ENCODE results near the gene RGS9.
"Not testable (repeated sequence)": the region's sequence is repeated elsewhere in the genome, so short reads cannot be mapped to it uniquely, and the experiment has no call there.

Gene RGS9

DNA sequence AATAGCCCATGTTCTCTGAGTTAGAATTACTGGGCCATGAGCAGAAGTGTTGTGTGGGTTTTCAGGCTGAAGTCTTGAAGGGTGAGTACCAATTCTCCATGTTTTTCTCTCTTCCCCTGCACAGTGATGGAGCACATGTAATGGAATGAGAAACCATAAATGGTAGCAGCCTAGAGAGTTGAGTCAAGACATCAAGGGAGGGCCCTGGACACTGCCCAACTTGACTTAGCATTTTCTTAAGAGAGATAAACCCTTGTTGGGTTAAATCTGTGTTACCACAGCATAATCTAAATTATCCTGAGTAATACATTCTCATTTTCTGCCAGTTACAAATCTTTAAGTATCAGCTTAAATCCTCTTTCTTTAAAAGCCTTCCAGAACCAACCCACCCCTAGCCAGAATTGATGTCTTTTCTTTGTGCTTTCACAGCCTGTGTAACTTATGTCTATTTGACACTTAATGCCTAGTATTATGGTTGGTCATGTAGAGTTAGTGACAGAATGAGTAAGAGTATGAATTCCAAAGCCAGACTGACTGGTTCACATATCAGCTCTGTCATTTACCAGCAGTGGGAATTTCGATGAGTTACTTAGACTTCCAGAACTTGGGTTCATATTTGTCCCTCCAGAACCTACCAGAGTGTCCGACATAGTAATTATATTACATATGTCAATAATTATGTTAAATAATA lies 27.0 kb upstream of the RGS9 start:
- DNase-seq (ENCODE audit: extremely low read depth in 1 of 2, low read depth in 1 of 2) = no peak

DNA sequence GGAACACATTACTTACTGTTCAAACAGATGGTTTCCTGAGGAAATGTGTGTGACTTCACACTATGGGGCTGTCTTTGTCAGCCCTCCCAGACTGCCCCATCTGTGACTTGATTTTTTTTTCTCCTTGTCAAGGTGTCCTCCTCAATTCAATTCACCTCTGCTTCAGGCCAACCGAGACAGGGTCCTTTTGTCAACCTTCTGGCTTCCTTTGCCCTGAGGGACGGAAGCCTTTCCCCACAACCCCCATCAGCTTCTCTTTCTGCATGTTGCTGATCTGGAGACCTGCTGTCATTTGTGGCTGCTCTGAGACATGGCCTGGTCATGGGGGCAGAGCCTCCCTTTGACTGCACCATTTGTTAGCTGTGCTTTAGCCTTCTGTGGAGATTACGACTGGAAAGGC lies 21.3 kb upstream of the RGS9 start:
- DNase-seq (ENCODE audit: extremely low read depth in 1 of 2, low read depth in 1 of 2) = no peak

DNA sequence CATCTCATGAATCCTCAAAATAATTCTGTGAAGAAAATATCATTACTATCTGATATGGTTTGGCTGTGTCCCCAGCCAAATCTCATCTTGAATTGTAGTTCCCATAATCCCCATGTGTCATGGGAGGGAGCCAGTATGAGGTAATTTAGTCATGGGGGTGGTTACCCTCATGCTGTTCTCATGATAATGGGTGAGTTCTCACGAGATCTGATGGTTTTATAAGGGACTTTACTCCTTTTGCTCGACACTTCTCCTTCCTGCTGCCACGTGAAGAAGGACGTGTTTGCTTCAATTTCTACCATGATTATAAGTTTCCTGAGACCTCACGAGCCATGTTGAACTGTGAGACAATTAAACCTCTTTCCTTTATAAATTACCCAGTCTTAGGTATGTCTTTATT lies 20.7 kb upstream of the RGS9 start:
- DNase-seq (ENCODE audit: extremely low read depth in 1 of 2, low read depth in 1 of 2) = not testable (repeated sequence)

DNA sequence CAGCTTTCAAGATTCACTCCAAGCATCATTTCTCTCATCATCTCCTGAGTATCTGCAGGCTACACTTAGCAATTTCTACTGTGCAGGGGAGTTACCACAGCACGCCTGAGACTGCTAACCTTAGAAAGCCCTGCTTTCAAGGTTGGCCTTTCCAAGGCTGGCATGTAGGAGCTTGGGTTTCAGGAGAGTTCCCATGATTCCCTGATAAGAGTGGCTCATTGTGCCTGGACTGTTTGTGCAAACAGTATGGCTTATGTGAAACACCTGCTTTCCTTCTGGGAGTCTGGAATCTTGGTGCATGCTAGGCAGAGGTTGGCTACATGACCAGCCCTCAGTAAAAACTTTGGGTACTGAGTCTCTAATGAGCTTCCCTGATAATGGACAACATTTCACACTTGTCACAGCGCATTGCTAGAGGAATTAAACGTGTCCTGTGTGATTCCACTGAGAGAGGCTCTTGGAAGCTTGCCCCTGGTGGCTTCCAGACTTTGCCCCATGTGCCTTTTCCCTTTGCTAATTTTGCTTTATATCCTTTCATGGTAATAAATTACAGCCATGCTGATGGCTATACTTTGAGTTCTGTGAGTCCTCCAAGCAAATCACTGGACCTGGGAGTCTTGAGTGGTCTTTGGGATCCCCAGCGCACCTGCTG lies 19.7 kb upstream of the RGS9 start:
- no peak for DNase-seq (ENCODE audit: extremely low read depth in 1 of 2, low read depth in 1 of 2)

DNA sequence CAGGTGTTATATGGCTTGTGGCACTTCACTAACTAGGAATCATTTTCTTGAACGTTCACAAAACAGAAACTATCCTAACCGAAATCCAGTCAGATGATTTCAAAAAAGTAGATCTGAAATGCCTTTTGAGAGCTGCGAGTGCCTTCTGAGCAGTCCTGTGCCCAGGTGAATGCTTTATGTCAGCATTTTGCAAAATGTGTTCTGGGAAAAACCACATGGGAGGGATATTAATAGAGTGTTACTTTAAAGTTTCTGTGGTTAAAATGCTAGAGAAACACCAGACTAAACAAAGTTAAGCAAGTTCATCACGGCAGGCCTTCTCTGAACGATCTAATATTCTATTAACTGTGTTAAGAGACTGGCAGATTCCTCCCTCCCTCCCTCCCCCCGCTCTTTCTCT lies 15.8 kb upstream of the RGS9 start:
- no peak for DNase-seq (ENCODE audit: extremely low read depth in 1 of 2, low read depth in 1 of 2)

DNA sequence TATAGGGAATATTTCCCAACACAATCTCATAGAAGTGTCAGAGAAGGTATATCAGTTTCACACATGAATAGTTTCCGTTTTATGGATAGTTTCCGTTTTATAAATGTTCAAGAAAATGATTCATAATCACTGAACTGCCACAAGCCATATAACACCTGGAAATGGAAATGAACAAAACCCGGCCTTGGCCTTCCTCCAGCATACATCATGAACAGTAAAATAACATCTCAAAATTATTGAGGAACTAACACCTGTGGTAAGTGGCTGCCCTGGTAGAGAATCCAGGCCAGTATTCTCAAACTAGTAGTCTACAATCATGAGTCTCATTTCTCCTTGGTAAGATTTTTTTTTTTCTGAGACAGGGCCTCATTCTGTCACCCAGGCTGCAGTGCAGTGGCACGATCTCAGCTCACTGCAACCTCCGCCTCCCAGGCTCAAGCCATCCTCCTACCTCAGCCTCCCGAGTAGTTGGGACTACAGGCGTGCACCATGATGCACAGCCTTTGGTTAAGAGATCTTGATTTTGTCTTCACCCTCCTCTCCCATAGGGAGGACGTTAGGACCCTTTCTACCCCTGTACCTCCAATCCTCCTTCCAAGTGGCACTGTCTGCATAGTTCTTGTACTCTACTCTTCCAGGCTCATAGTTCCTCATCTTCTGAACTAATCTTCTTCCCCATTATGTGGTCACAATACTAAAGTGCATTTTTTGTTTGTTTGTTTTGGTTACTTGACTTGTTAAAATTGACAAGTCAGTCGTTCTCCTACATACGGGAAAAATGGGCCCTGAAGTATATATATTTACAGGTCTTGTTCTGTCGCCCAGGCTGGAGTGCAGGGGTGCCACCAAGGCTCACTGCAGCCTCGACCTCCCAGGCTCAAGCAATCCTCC lies 15.0 kb upstream of the RGS9 start:
- no peak for DNase-seq (ENCODE audit: extremely low read depth in 1 of 2, low read depth in 1 of 2)

DNA sequence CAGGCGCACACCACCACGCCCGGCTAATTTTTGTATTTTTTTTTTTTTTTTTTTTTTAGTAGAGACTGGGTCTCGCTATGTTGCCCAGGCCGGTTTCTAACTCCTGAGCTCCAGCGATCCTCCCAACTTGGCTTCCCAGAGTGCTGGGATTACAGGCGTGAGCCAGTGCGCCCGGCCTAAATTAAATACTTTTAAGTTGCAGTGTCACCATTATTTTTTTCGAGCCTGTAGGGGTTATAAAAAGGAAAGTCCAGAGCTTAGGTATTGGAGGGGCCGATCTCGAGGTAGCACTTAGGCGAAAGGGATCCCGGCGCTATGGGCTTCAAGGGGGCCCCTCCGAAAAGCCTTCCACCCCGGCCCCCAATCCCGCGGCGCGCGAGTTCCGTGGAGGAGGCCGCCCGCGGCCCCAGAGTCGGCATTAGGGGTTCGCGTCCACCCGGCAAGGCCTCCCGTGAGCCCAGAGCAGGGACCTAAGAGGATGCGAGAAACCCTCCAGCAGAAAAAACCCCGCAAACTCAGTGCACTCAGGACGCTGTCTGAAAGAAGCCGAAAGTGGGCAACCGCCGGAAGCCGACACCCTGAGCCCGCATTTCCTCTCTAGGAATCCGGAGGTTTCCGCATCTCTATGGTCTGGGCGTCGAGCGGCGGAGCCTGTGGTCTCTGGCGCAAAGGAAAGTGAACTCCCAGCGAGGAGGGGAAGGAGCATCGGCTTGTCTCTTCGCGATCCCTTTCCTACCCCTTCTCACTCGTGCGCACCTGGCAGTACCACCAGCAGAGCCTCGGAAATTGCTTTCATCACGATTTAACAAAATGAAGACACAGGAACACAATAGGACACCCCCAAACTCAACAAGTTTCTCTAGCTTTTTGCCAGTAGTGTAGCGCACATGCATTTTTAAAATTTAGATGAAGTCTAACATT lies 14.1 kb upstream of the RGS9 start:
- peak; percentile 57 to 60 for DNase-seq (ENCODE audit: extremely low read depth in 1 of 2, low read depth in 1 of 2)

DNA sequence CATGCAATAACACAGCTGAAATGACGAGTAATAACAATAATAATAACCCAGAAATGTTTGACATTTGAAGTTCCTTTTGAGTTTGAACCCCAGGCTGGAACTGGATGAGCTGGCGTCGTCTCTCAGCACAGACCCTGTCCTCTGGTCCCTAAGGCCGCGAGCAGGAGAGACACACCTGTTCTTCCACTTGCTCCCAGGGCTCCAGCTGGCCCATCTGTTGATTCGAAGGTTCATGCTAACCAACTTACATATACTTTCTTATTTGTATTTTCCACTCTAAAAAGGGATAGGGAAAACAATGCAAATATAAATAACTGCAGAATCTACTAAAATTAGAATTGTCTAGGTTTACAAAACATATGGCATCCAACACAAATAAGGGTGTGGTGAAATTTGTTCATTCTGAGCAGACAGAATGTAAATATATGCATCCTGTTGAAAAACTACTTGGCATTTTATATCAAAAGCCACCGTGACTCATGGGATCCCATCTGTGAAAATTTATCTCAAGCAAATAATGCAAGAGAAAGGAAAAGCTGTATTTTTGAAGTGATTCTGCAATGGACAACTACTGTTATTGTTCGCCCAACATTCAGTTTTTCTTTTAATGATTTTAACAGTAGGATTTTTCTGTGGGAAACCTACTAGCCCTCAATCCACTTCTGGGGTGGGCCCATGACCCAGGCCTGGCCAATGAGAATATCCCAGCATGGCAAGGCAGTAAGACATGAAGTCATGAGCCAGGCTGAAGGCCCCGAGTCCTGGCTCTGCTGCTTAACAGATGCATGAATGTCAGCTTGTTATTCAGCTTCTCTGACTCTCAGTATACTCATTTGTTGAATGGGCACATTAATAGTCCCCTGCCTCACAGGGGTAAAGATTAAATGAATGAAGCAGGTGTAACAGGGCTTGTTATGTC lies 13.2 kb upstream of the RGS9 start:
- DNase-seq (ENCODE audit: extremely low read depth in 1 of 2, low read depth in 1 of 2) = no peak

DNA sequence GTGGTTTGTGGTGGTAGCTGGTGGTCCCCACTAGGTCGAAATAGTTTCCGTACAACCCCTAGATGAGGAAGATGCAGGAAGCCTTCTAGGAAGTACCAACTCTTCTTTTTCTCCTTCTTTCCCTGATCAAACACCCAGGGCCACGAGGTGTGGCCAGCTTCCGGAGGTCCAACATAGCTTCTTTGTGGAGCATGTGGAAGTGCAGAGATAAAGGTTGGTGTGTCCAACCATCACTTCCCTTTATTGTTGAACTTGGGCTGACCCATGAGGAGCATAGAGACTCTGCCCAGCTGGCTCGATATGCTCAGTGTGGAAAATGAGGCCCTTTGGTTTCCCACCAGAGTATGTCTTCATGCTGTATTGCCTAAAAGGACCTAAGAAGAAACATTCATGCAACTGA lies 6.3 kb upstream of the RGS9 start:
- no peak for DNase-seq (ENCODE audit: extremely low read depth in 1 of 2, low read depth in 1 of 2)

DNA sequence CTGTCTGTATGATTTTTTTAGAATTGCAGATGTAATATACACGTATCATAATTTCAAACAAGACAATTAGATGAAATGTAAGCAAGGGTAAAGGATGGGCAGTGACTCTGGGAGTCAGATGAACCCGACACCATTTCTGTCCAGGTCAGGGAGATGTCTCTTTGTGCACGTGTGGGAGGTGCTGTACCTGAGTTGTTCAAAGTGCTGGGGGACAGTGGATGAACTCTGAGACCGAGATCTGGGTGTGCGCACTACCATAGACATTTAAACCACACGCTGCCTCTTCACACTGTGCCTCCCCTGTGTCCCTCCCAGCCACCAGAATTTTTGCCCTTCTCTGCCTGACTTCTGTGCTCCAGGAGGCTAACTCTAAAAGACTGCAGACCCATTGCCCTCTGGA lies 5.9 kb upstream of the RGS9 start:
- DNase-seq (ENCODE audit: extremely low read depth in 1 of 2, low read depth in 1 of 2) = no peak

DNA sequence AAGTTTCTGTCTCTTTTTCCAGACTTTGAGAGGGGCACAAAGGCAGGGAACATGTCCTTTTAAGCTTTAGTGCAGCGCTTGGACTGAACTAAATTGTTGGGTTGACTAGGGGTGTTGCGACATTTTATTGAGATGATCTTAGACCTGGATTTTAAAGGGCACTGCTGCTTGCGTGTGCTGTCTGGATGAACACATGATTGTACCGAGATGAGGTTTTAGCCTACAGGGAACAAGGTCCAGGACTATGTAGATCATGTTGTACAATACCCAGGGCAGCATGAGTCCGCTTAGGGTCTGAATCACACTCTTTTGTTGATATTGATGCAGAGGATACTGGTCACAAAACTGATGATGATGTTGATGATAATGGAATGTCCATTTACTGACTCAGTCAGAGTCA lies 5.2 kb upstream of the RGS9 start:
- no peak for DNase-seq (ENCODE audit: extremely low read depth in 1 of 2, low read depth in 1 of 2)

DNA sequence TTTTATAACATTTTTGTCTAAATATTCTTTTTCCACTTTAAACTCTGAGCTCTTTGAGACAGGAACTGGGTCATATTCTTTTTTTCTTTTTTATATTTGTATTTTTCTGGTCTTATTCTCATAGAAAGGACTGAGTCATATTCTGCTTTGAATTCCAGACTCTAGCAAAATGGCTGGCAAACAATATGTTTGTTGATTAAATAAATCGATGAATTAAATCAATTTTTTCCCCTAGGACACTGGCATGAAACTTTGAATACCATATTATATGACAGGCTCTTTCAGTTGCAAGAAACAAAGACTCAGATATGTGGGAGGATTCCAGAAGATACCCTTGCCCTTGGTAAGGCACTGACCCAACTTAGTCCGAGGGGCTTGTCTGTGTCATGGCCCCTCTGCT lies 3.1 kb upstream of the RGS9 start:
- DNase-seq (ENCODE audit: extremely low read depth in 1 of 2, low read depth in 1 of 2) = no peak

DNA sequence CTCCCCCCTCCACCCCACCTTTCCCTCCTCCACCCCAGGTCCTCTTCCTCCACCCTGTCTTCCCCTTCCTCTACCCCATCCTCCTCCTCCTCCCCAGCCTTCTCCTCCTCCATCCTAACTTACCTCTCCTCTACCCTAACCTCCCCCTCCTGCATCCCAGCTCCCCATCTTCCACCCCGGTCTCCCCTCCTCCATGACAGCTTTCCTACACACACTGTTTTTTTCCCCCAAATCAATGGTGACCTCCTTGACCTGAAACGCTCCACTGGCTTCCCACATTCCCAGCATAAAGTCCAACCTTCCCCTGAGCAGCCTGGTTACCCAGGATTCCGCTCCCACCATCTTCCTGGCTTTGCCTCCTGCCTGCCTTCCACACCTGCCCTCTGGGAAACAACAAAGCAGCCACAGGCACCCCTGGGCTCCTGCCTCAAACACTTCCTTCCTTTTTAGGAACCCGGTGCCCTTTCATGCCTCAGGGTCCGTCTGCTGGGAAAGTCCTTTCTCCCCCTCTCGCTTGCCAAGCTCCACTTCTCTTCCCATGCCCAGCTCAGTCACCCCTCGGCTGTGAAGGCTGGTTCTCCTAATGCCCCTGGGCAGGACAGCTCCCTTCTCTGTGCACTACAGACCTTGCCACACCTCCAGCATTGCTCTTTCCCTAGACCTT lies 2.1 kb downstream of the RGS9 start:
- DNase-seq (ENCODE audit: extremely low read depth in 1 of 2, low read depth in 1 of 2) = no peak

DNA sequence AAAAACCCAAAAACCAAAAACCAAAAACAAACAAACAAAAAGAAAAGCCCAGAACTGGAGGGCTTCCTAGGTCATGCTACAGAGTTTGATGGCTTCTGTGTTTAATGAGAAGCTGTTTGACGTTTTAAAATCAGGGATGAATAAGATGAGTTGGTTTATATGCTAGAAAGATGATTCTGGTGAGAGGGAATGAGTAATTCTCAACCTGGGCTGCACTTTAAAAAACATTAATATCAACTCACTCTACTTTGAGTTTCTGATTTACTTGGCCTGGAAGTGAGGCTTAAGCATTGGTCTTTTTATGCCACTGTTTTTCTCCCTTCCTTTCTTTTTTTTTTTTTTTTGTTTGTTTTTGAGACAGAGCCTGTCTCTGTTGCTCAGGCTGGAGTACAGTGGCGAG lies 5.1 kb downstream of the RGS9 start:
- DNase-seq (ENCODE audit: extremely low read depth in 1 of 2, low read depth in 1 of 2) = no peak

DNA sequence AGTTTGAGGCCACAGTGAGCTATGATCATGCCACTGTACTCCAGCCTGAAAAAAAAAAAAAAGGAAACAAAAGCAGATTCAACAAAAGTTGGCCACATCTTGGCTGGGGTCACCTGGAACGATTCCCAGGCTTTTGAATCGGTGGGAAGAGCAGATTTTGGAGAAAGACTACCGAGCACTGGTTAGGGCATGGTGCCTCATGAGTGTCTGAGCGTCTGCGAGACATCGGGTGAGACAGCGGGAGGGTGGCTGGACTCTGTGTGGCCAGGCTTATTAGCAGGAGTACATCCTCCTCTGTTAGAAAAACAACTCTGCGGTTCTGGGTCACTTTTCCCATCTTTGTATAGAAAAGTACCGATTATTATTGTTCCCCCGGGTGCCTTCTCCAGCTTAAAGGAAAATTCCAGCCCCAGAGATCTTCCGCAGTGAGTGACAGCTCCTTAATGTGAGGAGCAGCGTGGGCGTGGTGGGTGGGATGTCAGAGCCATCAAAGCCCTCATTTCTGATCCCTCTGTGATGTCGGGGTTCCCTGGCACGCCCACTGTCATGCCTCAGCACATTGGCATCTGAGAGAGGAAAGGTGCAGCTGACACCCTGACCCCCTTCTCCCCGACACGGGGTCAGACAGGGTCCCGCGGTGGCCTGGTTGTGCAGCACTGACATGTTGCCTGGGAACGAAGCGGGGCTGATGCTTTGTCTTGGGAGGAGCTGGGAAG lies 6.9 kb downstream of the RGS9 start:
- no peak for DNase-seq (ENCODE audit: extremely low read depth in 1 of 2, low read depth in 1 of 2)

DNA sequence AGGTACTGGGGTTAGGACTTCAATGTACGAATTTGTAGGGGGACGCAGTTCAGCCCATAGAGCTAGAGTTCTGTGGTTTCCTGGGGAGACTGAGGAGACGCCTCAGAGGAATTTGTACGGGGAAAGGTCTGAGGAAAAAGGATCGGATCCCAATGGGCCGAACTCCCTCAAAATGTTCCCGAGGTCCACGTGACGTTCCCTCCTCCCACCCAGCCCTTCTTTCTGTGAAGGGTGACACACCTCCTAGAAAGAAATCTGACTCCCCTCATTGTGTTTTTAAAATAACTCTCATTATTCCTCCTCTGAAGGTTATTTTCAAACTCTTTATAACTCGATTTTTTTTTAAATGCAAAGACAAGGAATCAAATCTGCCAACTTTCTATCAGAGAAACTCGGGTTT lies 8.6 kb downstream of the RGS9 start:
- no peak for DNase-seq (ENCODE audit: extremely low read depth in 1 of 2, low read depth in 1 of 2)

DNA sequence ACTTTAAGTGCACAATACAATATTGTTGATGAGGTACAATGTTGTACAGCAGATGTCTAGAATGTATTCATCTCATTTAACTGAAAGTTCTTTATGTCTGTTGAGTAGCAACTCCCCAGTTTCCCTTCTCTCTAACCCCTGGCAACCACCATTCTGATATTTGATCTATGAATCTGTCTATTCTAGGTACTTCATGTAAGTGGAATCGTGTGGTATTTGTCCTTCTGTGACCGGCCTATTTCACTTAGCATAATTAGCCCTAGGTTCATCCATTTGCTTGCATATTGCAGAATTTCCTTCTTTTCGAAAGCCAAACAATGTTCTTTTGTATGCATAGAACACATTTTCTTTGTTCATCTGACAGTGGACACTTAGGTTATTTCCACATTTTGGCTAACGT lies 10.8 kb downstream of the RGS9 start:
- no peak for DNase-seq (ENCODE audit: extremely low read depth in 1 of 2, low read depth in 1 of 2)

DNA sequence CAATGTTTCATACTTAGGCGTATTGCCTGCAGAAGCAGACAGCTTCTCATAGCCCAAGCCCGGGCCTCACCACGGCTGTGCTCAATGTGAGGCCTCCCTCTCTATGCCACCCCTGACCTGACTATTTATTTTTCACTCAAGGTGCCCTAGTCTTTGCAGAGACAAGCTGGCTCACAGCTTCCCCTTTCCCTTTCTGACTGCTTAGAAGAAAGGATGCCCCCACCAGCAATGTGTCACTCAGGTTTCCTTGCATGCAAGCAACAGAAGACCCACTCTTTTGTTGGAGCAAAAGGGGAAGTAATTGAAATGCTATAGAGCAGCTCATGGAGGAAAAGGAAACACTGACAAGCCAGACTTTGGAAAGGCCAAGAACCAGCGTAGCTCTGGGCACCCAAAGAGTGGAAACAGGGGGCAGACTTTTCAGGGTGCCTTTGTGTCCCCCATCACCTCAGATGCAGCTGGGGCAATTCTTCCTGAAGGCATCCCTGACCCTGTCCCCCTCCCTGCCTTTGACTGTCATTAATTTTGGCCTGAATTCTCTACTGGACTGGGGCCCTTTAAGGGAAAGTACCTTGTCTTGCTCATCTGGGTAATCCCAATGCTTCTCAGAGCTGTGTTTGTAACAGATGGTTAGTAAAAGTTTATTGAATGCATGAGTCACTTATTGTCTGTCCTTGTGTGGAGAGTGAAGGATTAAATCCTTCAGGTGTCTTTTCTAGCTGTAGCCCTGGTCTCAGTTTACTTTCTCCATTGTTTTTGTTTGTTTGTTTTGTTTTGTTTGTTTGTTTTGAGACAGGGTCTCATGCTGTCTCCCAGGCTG lies 17.8 kb downstream of the RGS9 start:
- no peak for DNase-seq (ENCODE audit: extremely low read depth in 1 of 2, low read depth in 1 of 2)
